B cell (primary cell): Measurements from ENCODE around the gene AGO3. TPM values are rescaled to one million over a fixed set of nuclear protein-coding genes. Genes with fewer than 3 reads are reported as not detected.

Source experiments
- ATAC-seq: fragments of 200-7000 bp; cut with Tn5 transposase; one replicate; pipeline ENCODE4 v1.10.0; 2021; ENCODE audit warnings: low read depth, mild to moderate bottlenecking, moderate number of reproducible peaks, moderate library complexity
- CTCF ChIA-PET: fragments of 350-600 bp; sonication (Branson Sonifier 250); formaldehyde crosslinking; loops from one replicate; lab custom pipeline; 2021; ENCODE audit warnings: antibody characterized with exemption, inconsistent platforms; lab: Charles Lee
- POLR2A ChIA-PET: fragments of 350-600 bp; sonication (Branson Sonifier 250); formaldehyde crosslinking; loops from one replicate; lab custom pipeline; 2021; ENCODE audit warnings: antibody characterized with exemption; lab: Charles Lee
- DNase-seq: peaks from one replicate; pipeline ENCODE4 v3.0.0; 2013
- H2AFZ ChIP-seq: 2 replicates; pipeline ENCODE4 v1.6.1; 2012; ENCODE audit warnings: mild to moderate bottlenecking, low read depth, low read length; ENCODE audit not compliant: insufficient read depth, poor library complexity, severe bottlenecking
- H3K27ac ChIP-seq, 2 donors: 1 replicate in 1 of 2; 2 replicates in 1 of 2; pipeline ENCODE4 v1.5.1; 2012 to 2013; ENCODE audit warnings: low read length in 2 of 2, mild to moderate bottlenecking in 2 of 2, moderate library complexity in 1 of 2
- H3K27me3 ChIP-seq, 4 experiments: fragments of 200-600 bp in 1 of 4; sonication (generic) in 1 of 4; replicated peaks in 1 of 4; 1 replicate in 2 of 4; 2 replicates in 2 of 4; pipeline versions ENCODE4 v1.6.1 to v1.7.0; 2013 to 2016; ENCODE audit warnings: low read length in 3 of 4, mild to moderate bottlenecking in 2 of 4, mixed read lengths in 1 of 4, moderate library complexity in 1 of 4; ENCODE audit not compliant: insufficient read depth in 4 of 4, control insufficient read depth in 3 of 4; ENCODE audit errors: control extremely low read depth in 1 of 4
- H3K36me3 ChIP-seq, 2 experiments: replicated peaks in 1 of 2; 1 replicate in 1 of 2; 2 replicates in 1 of 2; pipeline versions ENCODE4 v1.6.1 to v1.7.1; 2013; ENCODE audit warnings: low read length in 1 of 2; ENCODE audit not compliant: insufficient read depth in 2 of 2, control insufficient read depth in 1 of 2; ENCODE audit errors: control extremely low read depth in 1 of 2, extremely low read depth in 1 of 2
- H3K4me1 ChIP-seq, 2 donors: fragments of 200-600 bp in 1 of 2; sonication (generic) in 1 of 2; 1 replicate in 1 of 2; 2 replicates in 1 of 2; pipeline versions ENCODE4 v1.5.1 to v1.6.1; 2013 to 2017; ENCODE audit warnings: low read length in 2 of 2; ENCODE audit not compliant: control insufficient read depth in 2 of 2, insufficient read depth in 2 of 2
- H3K4me2 ChIP-seq: replicated peaks from 2 replicates; pipeline ENCODE3; 2012; ENCODE audit warnings: mild to moderate bottlenecking, low read depth, low read length; ENCODE audit not compliant: poor library complexity, severe bottlenecking
- H3K4me3 ChIP-seq, 5 experiments: fragments of 200-600 bp in 1 of 5; sonication (generic) in 1 of 5; 1 replicate in 3 of 5; 2 replicates in 2 of 5; pipeline versions ENCODE4 v1.5.1 to v1.7.0; 2011 to 2016; ENCODE audit warnings: low read length in 4 of 5, mild to moderate bottlenecking in 4 of 5, low read depth in 2 of 5, control low read depth in 1 of 5, moderate library complexity in 1 of 5; ENCODE audit not compliant: insufficient read depth in 1 of 5; ENCODE audit errors: control extremely low read depth in 1 of 5, extremely low read depth in 1 of 5
- H3K79me2 ChIP-seq: fragments of 200-600 bp; sonication (generic); one replicate; pipeline ENCODE4 v1.6.0; 2016; ENCODE audit warnings: low read length; ENCODE audit not compliant: control insufficient read depth, insufficient read depth
- H3K9ac ChIP-seq: fragments of 200-600 bp; sonication (generic); 2 replicates; pipeline ENCODE4 v1.6.1; 2017; ENCODE audit warnings: mild to moderate bottlenecking, low read length, moderate library complexity
- H3K9me3 ChIP-seq, 3 donors: one replicate each; pipeline versions ENCODE4 v1.6.1 to v1.7.1; 2013; ENCODE audit warnings: low read length in 2 of 3; ENCODE audit not compliant: control insufficient read depth in 2 of 3, insufficient read depth in 1 of 3; ENCODE audit errors: control extremely low read depth in 1 of 3
- H4K20me1 ChIP-seq: 2 replicates; pipeline ENCODE4 v1.6.0; 2012; ENCODE audit warnings: mild to moderate bottlenecking, low read length; ENCODE audit not compliant: insufficient read depth, control insufficient read depth, poor library complexity, severe bottlenecking
- H3K27ac Mint-ChIP-seq: one replicate; pipeline ENCODE4 v1.8.0; 2021; ENCODE audit warnings: mixed read lengths
- H3K27me3 Mint-ChIP-seq: one replicate; pipeline ENCODE4 v1.8.0; 2021; ENCODE audit warnings: mixed read lengths
- H3K4me1 Mint-ChIP-seq: one replicate; pipeline ENCODE4 v1.8.0; 2021; ENCODE audit warnings: mixed read lengths
- H3K4me3 Mint-ChIP-seq: one replicate; pipeline ENCODE4 v1.8.0; 2021; ENCODE audit warnings: mixed read lengths
- H3K9me3 Mint-ChIP-seq: one replicate; pipeline ENCODE4 v1.8.0; 2022; ENCODE audit warnings: mixed read lengths; ENCODE audit not compliant: insufficient read depth
- CTCF ChIP-seq: fragments of 200-600 bp; IDR thresholded peaks from one replicate; pipeline ENCODE4 v1.8.0; 2022; ENCODE audit warnings: antibody characterized with exemption, mild to moderate bottlenecking
- EZH2 ChIP-seq: IDR thresholded peaks from 2 replicates; pipeline ENCODE4 v1.6.1; 2012; ENCODE audit warnings: borderline replicate concordance, low read depth, mild to moderate bottlenecking, moderate library complexity, low read length; ENCODE audit not compliant: insufficient read depth, poor library complexity, severe bottlenecking
- WGBS: methylation state at CpG from one replicate; pipeline ENCODE4 v1.1.5; 2013; ENCODE audit warnings: missing lambda C conversion rate; ENCODE audit not compliant: insufficient coverage; 5-methylcytosine and 5-hydroxymethylcytosine counted together
- intact Hi-C: fragments of 100-400 bp; cut with micrococcal nuclease; formaldehyde crosslinking; loops from one replicate; pipeline ENCODE4 v1.10.0; 2022
- polyA plus RNA-seq: library from polyadenylated mRNA; depleted of rRNA; stranded (reverse); fragments of >200 nt; gene quantifications from 2 replicates; pipeline ENCODE4 v1.2.3, GENCODE V29; 2012
- total RNA-seq, 2 donors: library from RNA; stranded (reverse); fragments of 120-200 nt in 1 of 2; gene quantifications; 1 replicate in 1 of 2; 2 replicates in 1 of 2; pipeline versions ENCODE4 v1.2.3 to v1.2.4, GENCODE V29; 2013 to 2022

Gene AGO3
- total and polyA plus RNA-seq, 2 donors (not counting 1 experiment from before 2014, with no cell fraction given), result 5.1 to 44.9 TPM

- ChIA-PET POLR2A (no interaction called here), CTCF (interaction anchor here (0.7 kb wide), 1 partner anchor 22 kb away, joined by 3 read pairs; no protein-coding TSS in a partner anchor)
- Histone ChIP-seq H3K4me3 (no peak overlapping the region), H3K79me2 (no peaks in the 10 kb centered on the region), H3K9ac (no peak overlapping the region), H2AFZ (no peak overlapping the region), H4K20me1 (no peaks in the 10 kb centered on the region), H3K9me3 (no peaks in the 10 kb centered on the region), H3K36me3 (peaks cover 6 to 75% of the 10 kb centered on the region in 2 experiments), H3K4me2 (no peak overlapping the region), H3K4me1 (no peaks in the 10 kb centered on the region), H3K27ac (no peak overlapping the region), H3K27me3 (no peaks in the 10 kb centered on the region)
- no peak for TF ChIP-seq CTCF
- TF ChIP-seq EZH2, result no peak
- Mint-ChIP-seq H3K27me3 (no peaks in the 10 kb centered on the region), H3K4me3 (no peak overlapping the region), H3K4me1 (no peaks in the 10 kb centered on the region), H3K27ac (no peak overlapping the region), H3K9me3 (no peaks in the 10 kb centered on the region)
- ATAC-seq (no peak), DNase-seq (no peak)
- intact Hi-C loops, result no loop called here
- WGBS, result 91% methylated on average over 1 of the region's 2 CpGs
These were observed 15.2 kb upstream of the AGO3 start for GRCh38 chr1:35915693-35916092.

- Histone ChIP-seq H4K20me1 (no peaks in the 10 kb centered on the region), H3K4me2 (no peak overlapping the region), H3K36me3 (peaks cover 0 to 25% of the 10 kb centered on the region in 2 experiments), H3K4me1 (peaks cover 9 to 17% of the 10 kb centered on the region in 2 donors), H3K9me3 (no peaks in the 10 kb centered on the region), H2AFZ (no peak overlapping the region), H3K9ac (no peak overlapping the region), H3K27ac (no peak overlapping the region), H3K27me3 (no peaks in the 10 kb centered on the region), H3K79me2 (no peaks in the 10 kb centered on the region), H3K4me3 (no peak overlapping the region)
- POLR2A ChIA-PET, result interaction anchor here (0.7 kb wide), 1 partner anchor 9 kb away, joined by 3 read pairs; no protein-coding TSS in a partner anchor
- Mint-ChIP-seq H3K27me3 (no peaks in the 10 kb centered on the region), H3K4me3 (no peak overlapping the region), H3K4me1 (peaks cover 17% of the 10 kb centered on the region), H3K27ac (no peak overlapping the region), H3K9me3 (no peaks in the 10 kb centered on the region)
- DNase-seq (no peak), ATAC-seq (no peak)
- TF ChIP-seq CTCF, result no peak
- no peak for TF ChIP-seq EZH2
- intact Hi-C loops, result no loop called here
- CTCF ChIA-PET, result interaction anchor here (2.6 kb wide), 1 partner anchor 44 kb away, joined by 9 read pairs; no protein-coding TSS in a partner anchor
These were observed 7.1 kb upstream of the AGO3 start for GRCh38 chr1:35923791-35924221.
